CD14-positive monocyte (primary cell): ENCODE data around the gene DSP. TPM values are rescaled to one million over a fixed set of nuclear protein-coding genes. Genes with fewer than 3 reads are reported as not detected.

ENCODE experiments used
- DNase-seq, 3 donors: peaks; one replicate each; pipeline ENCODE4 v3.0.0-alpha.2; 2011 to 2022
- H2AFZ ChIP-seq: 2 replicates; pipeline ENCODE4 v1.6.0; 2012; ENCODE audit warnings: mild to moderate bottlenecking, low read depth, low read length, inconsistent platforms; ENCODE audit not compliant: insufficient read depth, poor library complexity, severe bottlenecking
- H3K27ac ChIP-seq, 2 donors: 1 replicate in 1 of 2; 2 replicates in 1 of 2; pipeline ENCODE4 v1.5.1; 2012 to 2013; ENCODE audit warnings: low read length in 2 of 2, control low read depth in 1 of 2, inconsistent platforms in 1 of 2, low read depth in 1 of 2, mild to moderate bottlenecking in 1 of 2
- H3K27me3 ChIP-seq, 2 donors: one replicate each; pipeline versions ENCODE4 v1.6.0 to v1.6.1; 2011 to 2013; ENCODE audit warnings: low read length in 2 of 2; ENCODE audit not compliant: control insufficient read depth in 2 of 2, insufficient read depth in 2 of 2
- H3K36me3 ChIP-seq, 2 donors: replicated peaks in 1 of 2; 1 replicate in 1 of 2; 2 replicates in 1 of 2; pipeline versions ENCODE4 v1.5.1 to v1.6.1; 2012 to 2013; ENCODE audit warnings: low read length in 2 of 2, control low read depth in 1 of 2, inconsistent platforms in 1 of 2, mild to moderate bottlenecking in 1 of 2; ENCODE audit not compliant: insufficient read depth in 2 of 2, control insufficient read depth in 1 of 2
- H3K4me1 ChIP-seq, 2 donors: 1 replicate in 1 of 2; 2 replicates in 1 of 2; pipeline versions ENCODE4 v1.5.1 to v1.6.1; 2012 to 2013; ENCODE audit warnings: low read length in 2 of 2, control low read depth in 1 of 2, inconsistent platforms in 1 of 2, mild to moderate bottlenecking in 1 of 2, moderate library complexity in 1 of 2; ENCODE audit not compliant: insufficient read depth in 2 of 2, control insufficient read depth in 1 of 2
- H3K4me2 ChIP-seq: replicated peaks from 2 replicates; pipeline ENCODE3; 2012; ENCODE audit warnings: low read length, moderate library complexity, mild to moderate bottlenecking; ENCODE audit not compliant: poor library complexity, severe bottlenecking; ENCODE audit errors: extremely low read depth
- H3K4me3 ChIP-seq, 3 experiments: fragments of 200-600 bp in 1 of 3; sonication (generic) in 1 of 3; replicated peaks in 1 of 3; 1 replicate in 2 of 3; 2 replicates in 1 of 3; pipeline ENCODE4 v1.5.1; 2011 to 2013; ENCODE audit warnings: low read length in 3 of 3, mild to moderate bottlenecking in 3 of 3, control low read depth in 2 of 3, low read depth in 2 of 3, inconsistent platforms in 1 of 3, moderate library complexity in 1 of 3
- H3K79me2 ChIP-seq: 2 replicates; pipeline ENCODE4 v1.6.0; 2012; ENCODE audit warnings: mild to moderate bottlenecking, control low read depth, inconsistent platforms, low read length, moderate library complexity; ENCODE audit not compliant: insufficient read depth
- H3K9ac ChIP-seq: 2 replicates; pipeline ENCODE4 v1.6.0; 2017; ENCODE audit warnings: low read length, mild to moderate bottlenecking; ENCODE audit not compliant: insufficient read depth, poor library complexity, severe bottlenecking
- H3K9me3 ChIP-seq, 2 donors: replicated peaks in 1 of 2; 1 replicate in 1 of 2; 2 replicates in 1 of 2; pipeline versions ENCODE4 v1.5.1 to v1.6.1; 2012 to 2013; ENCODE audit warnings: low read length in 2 of 2, control low read depth in 1 of 2; ENCODE audit not compliant: control insufficient read depth in 1 of 2, insufficient read depth in 1 of 2
- H4K20me1 ChIP-seq: 2 replicates; pipeline ENCODE4 v1.6.0; 2012; ENCODE audit warnings: mild to moderate bottlenecking, low read length, control low read depth, moderate library complexity; ENCODE audit not compliant: insufficient read depth
- H3K27ac Mint-ChIP-seq, 7 donors: one replicate each; pipeline ENCODE4 v1.8.0; 2020; ENCODE audit warnings: mild to moderate bottlenecking in 7 of 7, mixed read lengths in 7 of 7, moderate library complexity in 6 of 7, inconsistent platforms in 2 of 7
- H3K27me3 Mint-ChIP-seq, 3 donors: one replicate each; pipeline ENCODE4 v1.8.0; 2021 to 2022; ENCODE audit warnings: low read depth in 3 of 3, mild to moderate bottlenecking in 3 of 3, mixed read lengths in 3 of 3, moderate library complexity in 3 of 3, inconsistent platforms in 1 of 3
- H3K36me3 Mint-ChIP-seq, 2 donors: one replicate each; pipeline ENCODE4 v1.8.0; 2020; ENCODE audit warnings: mixed read lengths in 2 of 2, inconsistent platforms in 1 of 2, mild to moderate bottlenecking in 1 of 2
- H3K4me1 Mint-ChIP-seq: one replicate; pipeline ENCODE4 v1.8.0; 2020; ENCODE audit warnings: mild to moderate bottlenecking, mixed read lengths
- H3K4me3 Mint-ChIP-seq, 2 donors: one replicate each; pipeline ENCODE4 v1.8.0; 2020; ENCODE audit warnings: mild to moderate bottlenecking in 2 of 2, mixed read lengths in 2 of 2, moderate library complexity in 1 of 2
- H3K9me3 Mint-ChIP-seq, 7 donors: one replicate each; pipeline ENCODE4 v1.8.0; 2020 to 2022; ENCODE audit warnings: mixed read lengths in 7 of 7, mild to moderate bottlenecking in 6 of 7, moderate library complexity in 6 of 7, inconsistent platforms in 2 of 7
- WGBS: methylation state at CpG from one replicate; pipeline ENCODE4 v1.1.5; 2013; ENCODE audit warnings: missing lambda C conversion rate; ENCODE audit not compliant: insufficient coverage; 5-methylcytosine and 5-hydroxymethylcytosine counted together
- intact Hi-C, 2 donors: fragments of 100-400 bp; cut with micrococcal nuclease; formaldehyde crosslinking; loops; one replicate each; pipeline versions ENCODE4 v1.15.0 to v1.15.1; 2023
- polyA plus RNA-seq, 3 donors: library from polyadenylated mRNA; depleted of rRNA in 1 of 3; unstranded in 2 of 3; stranded (reverse) in 1 of 3; fragments of 300-500 nt in 2 of 3; fragments of >200 nt in 1 of 3; fragmentation: Illumina TruSeq in 2 of 3; gene quantifications; 1 replicate in 2 of 3; 2 replicates in 1 of 3; pipeline ENCODE4 v1.2.3, GENCODE V29; 2012 to 2021
- TF ChIP-seq, protein P1 (sequence below): fragments of 200-600 bp; IDR thresholded peaks from one replicate; pipeline ENCODE4 v1.8.0; 2022; ENCODE audit warnings: antibody characterized with exemption, mild to moderate bottlenecking

Gene DSP
- polyA plus RNA-seq, 3 donors, result not detected

DNA sequence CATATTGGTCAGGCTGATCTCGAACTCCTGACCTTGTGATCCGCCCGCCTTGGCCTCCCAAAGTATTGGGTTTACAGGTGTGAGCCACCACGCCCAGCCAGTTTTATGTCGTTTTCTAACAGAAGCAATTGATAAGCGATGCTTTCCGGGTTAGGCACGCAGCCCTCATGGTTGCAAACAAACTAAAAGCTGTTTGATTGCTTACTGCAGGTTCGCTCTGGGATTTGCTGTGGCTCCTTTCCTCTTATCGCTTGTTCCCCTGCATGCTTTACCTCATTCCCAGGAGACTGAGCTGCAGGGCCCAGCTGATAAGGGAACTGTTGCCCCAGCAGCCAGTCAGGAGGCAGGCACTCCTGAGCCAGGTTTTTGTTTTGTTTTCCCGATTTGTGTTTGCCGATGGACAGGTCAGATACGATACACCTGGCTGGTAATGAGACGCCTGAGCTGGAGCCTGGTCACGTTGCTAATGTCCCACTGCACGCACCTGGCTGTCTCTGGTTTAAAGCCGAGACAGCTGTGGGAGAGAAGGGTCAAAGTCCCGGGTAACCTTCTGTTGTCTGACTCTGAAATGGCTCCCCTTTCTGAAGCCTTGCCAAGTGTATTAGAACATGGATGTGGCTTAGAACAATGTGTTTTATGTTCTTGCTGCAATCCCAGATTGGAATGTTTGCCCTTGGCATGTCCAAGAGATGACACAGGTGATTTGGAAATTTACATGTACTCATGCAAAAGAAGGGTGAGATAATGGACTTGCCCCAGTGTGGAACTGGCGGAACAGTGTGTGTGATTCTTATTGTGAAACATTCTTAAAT, 19.9 kb downstream of the DSP start:
- Histone ChIP-seq H3K9me3 (no peaks in the 10 kb centered on the region), H4K20me1 (no peaks in the 10 kb centered on the region), H3K36me3 (no peaks in the 10 kb centered on the region), H3K4me3 (no peak overlapping the region), H3K4me1 (peaks cover 9 to 11% of the 10 kb centered on the region in 2 donors), H2AFZ (no peak overlapping the region), H3K4me2 (no peak overlapping the region), H3K79me2 (no peaks in the 10 kb centered on the region), H3K9ac (no peak overlapping the region), H3K27me3 (peaks cover 0 to 3% of the 10 kb centered on the region in 2 donors), H3K27ac (no peak overlapping the region)
- WGBS, result 98% methylated on average over 18 of the region's 19 CpGs
- H3K27ac Mint-ChIP-seq, result no peak overlapping the region
- peaks cover 0 to 26% (median 5%) of the 10 kb centered on the region in 3 donors for H3K27me3 Mint-ChIP-seq
- no peaks in the 10 kb centered on the region for H3K9me3 Mint-ChIP-seq
- intact Hi-C loops, result no loop called here
- DNase-seq, result no peak
- TF ChIP-seq, protein P1, sequence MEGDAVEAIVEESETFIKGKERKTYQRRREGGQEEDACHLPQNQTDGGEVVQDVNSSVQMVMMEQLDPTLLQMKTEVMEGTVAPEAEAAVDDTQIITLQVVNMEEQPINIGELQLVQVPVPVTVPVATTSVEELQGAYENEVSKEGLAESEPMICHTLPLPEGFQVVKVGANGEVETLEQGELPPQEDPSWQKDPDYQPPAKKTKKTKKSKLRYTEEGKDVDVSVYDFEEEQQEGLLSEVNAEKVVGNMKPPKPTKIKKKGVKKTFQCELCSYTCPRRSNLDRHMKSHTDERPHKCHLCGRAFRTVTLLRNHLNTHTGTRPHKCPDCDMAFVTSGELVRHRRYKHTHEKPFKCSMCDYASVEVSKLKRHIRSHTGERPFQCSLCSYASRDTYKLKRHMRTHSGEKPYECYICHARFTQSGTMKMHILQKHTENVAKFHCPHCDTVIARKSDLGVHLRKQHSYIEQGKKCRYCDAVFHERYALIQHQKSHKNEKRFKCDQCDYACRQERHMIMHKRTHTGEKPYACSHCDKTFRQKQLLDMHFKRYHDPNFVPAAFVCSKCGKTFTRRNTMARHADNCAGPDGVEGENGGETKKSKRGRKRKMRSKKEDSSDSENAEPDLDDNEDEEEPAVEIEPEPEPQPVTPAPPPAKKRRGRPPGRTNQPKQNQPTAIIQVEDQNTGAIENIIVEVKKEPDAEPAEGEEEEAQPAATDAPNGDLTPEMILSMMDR, result no peak
- H3K4me3 Mint-ChIP-seq, result peak overlapping the region in 1 of 2 donors; percentile 65
- no peaks in the 10 kb centered on the region for H3K4me1 Mint-ChIP-seq
- no peaks in the 10 kb centered on the region for H3K36me3 Mint-ChIP-seq

DNA sequence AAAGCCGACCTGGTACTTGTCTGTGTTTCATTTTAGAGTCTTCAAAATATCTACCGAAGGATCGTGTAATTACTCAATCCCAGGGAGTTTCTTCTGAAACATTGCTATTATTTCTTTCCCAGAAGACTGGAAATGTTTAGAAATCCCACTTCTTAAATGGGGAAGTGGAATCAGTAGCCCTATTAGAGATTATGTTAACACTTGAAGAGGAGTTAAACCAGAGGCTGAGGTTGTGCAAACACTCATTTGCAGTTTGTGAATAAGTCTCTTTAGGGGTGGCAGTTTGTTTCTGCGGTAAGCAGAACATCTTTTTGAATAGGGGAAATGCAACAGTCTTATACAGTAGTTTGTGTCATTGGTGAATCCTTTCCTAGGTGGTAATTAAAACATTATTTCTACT, 21.3 kb downstream of the DSP start:
- TF ChIP-seq, protein P1, result no peak
- Histone ChIP-seq H3K36me3 (no peaks in the 10 kb centered on the region), H4K20me1 (no peaks in the 10 kb centered on the region), H3K27me3 (peaks cover under 1 to 1% of the 10 kb centered on the region in 2 donors), H3K9me3 (no peaks in the 10 kb centered on the region), H3K79me2 (no peaks in the 10 kb centered on the region), H3K4me1 (peaks cover 9 to 11% of the 10 kb centered on the region in 2 donors), H3K9ac (no peak overlapping the region), H3K27ac (no peak overlapping the region), H3K4me2 (no peak overlapping the region), H3K4me3 (no peak overlapping the region), H2AFZ (no peak overlapping the region)
- Mint-ChIP-seq H3K36me3 (no peaks in the 10 kb centered on the region), H3K4me1 (no peaks in the 10 kb centered on the region), H3K27me3 (peaks cover 0 to 28% (median 9%) of the 10 kb centered on the region in 3 donors), H3K4me3 (no peak overlapping the region), H3K27ac (no peak overlapping the region), H3K9me3 (no peaks in the 10 kb centered on the region)
- 40% methylated on average over 1 of the region's 4 CpGs for WGBS
- intact Hi-C loops, result no loop called here
- DNase-seq, result peak; percentile 11 to 39 (median 18)
